HG02623 (cell line): ENCODE measurements around the gene SPACDR.
"Not testable (repeated sequence)": the region's sequence is repeated elsewhere in the genome, so short reads cannot be mapped to it uniquely, and the experiment has no call there.

Experiments
- ATAC-seq: cut with Tn5 transposase; IDR thresholded peaks from one replicate; pipeline ENCODE4 v1.9.1; 2021; ENCODE audit warnings: moderate library complexity; ENCODE audit not compliant: unreplicated experiment

Gene SPACDR

DNA sequence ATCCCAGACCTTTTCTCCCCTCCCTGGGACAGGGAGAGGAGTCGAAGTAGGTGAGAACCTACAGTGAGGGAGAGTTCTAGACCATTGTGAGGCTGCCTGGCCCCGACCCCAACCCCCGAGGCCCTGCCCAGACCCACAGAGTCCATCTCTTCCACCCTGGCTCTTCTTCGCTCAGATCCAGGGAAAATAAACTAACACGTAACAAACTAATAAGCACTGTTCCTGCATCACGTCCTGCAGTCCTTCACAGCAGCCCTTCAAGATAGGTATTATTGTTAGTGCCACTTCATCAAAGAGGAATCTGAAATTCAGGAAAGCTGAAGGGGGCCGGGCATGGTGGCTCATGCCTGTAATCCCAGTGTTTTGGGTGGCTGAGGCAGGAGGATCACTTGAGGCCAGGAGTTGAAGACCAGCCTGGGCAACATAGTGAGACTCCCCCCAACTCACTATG lies at the start of gene SPACDR:
SPACDR (minus strand) TSS at position 51 of the 451 bp plus-strand sequence. CDS start 235 bp downstream, outside the sequence.
- no peak for ATAC-seq

- ATAC-seq = no peak
Observed at GRCh38 chr7:100513212-100513810, 49.3 kb upstream of the SPACDR start.

DNA sequence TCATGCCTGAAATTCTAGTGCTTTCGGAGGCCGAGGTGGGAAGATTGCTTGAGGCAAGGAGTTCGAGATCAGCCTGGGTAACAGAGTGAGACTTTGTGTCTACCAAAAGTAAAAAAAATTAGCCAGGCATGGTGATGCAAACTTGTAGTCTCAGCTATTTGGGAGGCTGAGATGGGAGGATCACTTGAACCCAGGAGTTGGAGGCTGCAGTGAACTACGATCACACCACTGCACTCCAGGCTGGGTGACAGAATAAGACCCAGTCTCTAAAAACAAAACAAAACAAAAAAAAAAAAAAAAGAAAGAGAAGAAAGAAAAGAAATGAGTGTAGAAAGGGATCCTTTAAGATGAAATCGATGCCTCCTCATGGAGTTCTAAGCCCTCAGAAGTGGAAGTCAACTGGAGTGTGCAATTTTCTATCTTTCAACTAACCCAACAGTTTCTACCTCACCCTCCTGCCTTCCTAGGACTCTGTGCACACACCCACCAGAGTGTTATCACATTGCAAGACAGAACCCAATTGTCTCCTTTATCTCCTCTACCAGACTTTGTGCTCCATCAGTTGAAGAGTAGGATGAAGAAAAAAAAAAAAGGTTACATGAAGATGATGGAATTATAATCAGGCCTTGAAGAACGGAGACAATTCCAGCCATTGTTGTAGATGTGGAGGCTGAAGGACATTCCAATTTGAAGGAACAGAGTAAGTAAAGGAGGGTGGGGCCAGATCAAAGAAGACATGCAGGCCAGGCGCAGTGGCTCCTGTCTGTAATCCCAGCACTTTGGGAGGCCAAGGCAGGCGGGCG lies 46.6 kb upstream of the SPACDR start:
- no peak for ATAC-seq

DNA sequence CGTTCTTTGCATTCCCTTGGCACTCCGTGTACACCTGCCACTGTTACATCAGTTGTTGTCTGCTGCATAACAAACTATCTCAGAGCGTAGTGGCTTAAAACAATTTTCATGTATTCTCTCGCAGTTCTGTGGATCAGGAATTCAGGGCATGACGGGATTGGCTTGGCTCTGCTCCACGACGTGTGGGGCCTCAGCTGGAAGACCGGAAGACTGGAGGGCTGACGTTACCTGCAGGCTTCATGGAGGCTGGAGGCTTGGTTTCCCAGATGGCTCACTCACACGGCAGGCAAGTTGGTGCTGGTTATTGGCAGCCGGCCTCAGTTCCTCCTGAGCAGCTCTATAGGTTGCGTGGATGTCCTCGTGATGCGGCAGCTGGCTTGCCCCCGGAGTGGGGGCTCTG lies 45.2 kb upstream of the SPACDR start:
- ATAC-seq = no peak

GRCh38 chr7:100506356-100506923 lies 42.4 kb upstream of the SPACDR start:
- ATAC-seq = no peak

- no peak for ATAC-seq
Observed at GRCh38 chr7:100504887-100505611, 41.0 kb upstream of the SPACDR start.

DNA sequence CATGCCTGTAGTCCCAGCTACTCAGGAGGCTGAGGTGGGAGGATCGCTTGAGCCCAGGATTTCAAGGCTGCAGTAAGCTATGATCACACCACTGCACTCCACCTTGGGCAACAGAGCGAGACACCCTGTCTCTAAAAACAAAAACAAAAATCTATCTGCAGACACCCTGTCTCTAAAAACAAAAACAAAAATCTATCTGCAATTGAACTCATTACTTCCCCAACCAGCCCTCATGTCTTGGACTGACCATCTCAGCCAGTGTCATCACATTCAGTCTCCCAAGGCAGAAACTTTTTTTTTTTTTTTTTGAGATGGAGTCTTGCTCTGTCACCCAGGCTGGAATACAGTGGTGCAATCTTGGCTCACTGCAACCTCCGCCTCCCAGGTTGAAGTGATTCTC lies 40.0 kb upstream of the SPACDR start:
- ATAC-seq = not testable (repeated sequence)

- ATAC-seq = not testable (repeated sequence)
Observed at GRCh38 chr7:100500743-100501142, 36.7 kb upstream of the SPACDR start.

- no peak for ATAC-seq
Observed at GRCh38 chr7:100496509-100496908, 32.4 kb upstream of the SPACDR start.

- no peak for ATAC-seq
Observed at GRCh38 chr7:100493476-100494264, 29.6 kb upstream of the SPACDR start.

DNA sequence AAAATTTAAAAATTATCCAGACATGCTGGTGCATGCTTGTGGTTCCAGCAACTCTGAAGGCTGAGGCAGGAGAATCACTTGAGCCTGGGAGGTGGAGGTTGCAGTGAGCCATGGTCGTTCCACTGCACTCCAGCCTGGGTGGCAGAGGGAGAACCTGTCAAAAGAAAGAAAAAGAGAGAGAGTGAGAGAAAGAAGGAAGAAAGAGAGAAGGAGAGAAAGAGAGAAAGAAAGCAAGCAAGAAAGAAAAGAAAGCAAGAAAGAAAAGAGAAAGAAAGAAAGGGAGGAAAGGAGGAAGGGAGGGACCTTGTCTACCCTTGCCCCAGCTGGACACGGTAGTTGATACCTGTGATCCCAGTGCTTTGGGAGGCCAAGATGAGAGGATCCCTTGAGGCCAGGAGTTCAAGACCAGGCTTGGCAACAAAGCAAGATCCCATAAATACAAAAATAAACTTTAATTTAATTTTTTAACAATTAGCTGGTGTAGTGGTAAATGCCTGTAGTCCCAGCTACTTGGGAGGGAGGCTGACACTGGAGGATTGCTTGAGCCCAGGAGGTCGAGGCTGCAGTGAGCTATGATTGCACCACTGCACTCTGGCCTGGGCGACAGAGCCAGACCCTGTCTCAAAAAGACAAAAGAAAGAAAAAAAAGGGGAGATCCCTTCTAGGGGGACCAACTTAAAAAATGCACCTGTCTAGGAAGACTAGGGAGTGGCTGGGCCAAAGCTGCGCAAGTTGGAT lies 28.8 kb upstream of the SPACDR start:
- ATAC-seq = no peak

DNA sequence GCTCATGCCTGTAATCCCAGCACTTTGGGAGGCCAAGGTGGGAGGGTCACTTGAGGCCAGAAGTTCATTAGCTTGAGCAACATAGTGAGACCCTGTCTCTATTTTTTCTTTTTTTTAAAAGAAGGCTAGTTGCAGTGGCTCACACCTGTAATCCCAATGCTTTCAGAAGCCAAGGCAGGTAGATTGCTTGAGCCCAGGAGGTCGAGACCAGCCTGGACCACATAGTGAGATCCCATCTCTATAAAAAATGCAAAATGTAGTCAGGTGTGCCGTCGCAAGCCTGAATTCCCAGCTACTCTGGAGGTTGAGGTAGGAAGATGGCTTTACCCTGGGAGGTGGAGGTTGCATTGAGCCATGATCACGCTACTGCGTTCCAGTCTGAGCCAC lies 27.1 kb upstream of the SPACDR start:
- ATAC-seq = no peak

GRCh38 chr7:100490483-100491191 lies 26.6 kb upstream of the SPACDR start:
- ATAC-seq = no peak

DNA sequence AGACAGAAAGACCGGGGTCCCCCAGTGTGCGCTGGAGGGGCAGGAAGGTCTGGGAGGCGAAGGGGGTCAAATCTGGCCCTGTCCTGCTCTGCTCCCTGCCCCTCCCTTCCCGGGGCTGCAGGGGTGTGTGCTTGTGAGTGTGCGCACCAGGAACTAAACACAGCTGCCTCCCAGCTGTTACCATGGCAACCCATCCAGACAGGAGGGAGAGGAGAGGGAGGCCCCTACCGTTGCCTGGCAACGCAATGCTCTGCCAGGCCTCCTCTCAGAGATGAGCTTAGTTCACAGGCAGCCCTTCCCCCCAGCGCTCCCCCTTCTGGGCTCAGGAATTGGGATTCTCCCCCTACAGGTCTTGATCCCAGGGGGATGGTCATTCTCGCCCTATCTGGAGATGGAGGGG lies 25.8 kb upstream of the SPACDR start:
- no peak for ATAC-seq

DNA sequence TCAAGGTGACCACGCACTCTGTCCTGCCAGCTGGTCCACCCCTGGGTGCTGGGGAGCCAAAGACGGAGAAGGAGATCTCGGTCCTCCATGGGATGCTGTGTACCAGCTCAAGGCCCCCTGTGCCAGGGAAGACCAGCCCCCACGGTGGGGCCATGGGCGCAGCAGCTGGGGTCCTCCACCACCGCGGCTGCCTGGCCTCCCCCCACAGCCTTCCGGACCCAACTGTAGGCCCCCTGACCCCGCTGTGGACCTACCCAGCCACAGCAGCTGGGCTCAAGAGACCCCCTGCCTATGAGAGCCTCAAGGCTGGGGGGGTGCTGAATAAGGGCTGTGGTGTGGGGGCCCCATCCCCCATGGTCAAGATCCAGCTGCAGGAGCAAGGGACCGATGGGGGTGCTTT lies 25.1 kb upstream of the SPACDR start:
- no peak for ATAC-seq

GRCh38 chr7:100488333-100489095 lies 24.5 kb upstream of the SPACDR start:
- no peak for ATAC-seq

DNA sequence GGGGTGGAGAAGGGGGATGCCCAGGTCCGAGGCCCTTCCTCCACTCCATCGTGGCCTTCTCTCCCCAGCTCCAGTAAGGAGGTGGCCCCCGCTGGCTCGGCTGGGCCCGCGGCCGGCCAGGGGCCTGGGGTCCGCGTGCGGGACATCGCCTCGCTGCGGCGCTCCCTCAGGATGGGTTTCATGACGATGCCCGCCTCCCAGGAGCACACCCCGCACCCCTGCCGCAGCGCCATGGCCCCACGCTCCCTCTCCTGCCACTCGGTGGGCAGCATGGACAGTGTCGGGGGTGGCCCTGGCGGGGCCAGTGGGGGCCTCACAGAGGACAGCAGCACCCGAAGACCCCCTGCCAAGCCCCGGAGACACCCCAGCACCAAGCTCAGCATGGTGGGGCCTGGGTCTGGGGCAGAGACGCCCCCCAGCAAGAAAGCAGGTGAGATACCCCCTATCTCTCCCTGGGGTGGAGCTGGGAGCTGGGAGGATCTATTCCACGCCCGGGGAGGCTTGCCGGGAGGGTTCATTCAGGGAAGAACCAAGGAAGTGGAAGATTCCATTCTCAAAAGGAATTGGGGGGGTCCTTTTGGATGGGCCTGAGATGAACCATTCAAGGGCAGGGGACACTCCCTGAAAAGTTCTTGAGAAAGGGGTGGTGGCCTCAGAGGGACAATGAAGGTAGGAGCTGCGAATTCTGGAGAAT lies 22.8 kb upstream of the SPACDR start:
- ATAC-seq = no peak

DNA sequence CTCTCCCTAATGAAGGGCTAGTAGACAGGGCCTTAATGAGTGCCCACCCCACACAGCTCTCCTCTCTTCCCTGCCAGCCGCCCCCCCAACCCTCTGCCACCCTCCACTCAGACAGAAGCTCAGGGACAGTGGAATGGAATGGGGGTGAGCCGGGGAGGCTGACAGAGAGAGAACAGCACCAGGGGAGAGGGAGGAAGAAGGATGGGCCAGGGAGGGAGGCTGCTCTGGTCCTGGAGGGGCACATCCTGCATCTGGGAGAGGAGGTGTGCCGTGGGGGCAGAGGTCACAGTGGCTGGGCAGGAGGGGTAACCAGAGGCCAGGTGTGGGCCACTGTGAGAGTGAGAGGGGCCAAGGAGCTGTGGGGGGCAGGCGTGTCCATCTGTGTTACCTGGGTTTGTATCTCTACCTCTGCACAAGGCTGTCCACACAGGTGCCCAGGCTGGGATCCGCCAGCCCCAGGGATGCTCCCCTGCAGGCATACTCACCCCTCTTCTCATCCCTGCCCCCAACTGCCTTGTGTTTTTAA lies 22.1 kb upstream of the SPACDR start:
- ATAC-seq = no peak
